ENCODE measurements around the gene EXOC4. TPM values are rescaled to one million over a fixed set of nuclear protein-coding genes. Genes with fewer than 3 reads are reported as not detected.

The EXOC4 gene
- total and polyA plus RNA-seq, 2 of the 13 experiments (the other 11 are each of a cell fraction or from before 2014, with no cell fraction given): 22.5 to 39.0 TPM

DNA sequence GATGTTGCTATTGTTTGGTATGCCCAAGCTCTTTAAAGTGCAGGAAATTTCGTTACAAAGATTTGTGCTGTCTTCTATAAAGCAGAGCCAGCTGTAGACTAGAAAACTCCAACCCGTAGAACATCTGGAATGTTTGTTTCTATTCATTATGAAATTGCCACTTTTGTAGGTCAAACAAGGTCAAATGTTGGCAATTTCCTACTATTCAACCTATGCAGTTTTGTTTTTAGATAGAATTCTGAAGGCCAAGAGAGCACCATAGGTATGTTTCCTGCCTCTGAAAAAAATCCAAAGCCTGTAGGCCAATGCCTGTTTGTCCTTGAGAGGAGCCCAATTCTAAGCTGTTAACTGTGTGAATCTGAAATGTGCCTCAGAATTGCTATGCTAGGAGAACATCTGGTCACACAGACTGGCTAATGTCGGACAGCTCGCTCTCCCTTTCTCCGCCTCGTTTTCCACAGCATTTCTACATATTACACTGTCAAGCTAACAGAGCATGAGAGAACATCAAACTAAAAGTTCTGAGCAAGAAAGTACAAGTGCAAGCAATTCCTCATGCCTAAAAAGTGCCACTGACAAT is 607.1 kb downstream of the EXOC4 start (continued):
- TF ChIP-seq LBX2 (CRISPR knock-in tag; IDR thresholded peaks at IDR 0.05; ENCODE audit: borderline replicate concordance): no peak

DNA sequence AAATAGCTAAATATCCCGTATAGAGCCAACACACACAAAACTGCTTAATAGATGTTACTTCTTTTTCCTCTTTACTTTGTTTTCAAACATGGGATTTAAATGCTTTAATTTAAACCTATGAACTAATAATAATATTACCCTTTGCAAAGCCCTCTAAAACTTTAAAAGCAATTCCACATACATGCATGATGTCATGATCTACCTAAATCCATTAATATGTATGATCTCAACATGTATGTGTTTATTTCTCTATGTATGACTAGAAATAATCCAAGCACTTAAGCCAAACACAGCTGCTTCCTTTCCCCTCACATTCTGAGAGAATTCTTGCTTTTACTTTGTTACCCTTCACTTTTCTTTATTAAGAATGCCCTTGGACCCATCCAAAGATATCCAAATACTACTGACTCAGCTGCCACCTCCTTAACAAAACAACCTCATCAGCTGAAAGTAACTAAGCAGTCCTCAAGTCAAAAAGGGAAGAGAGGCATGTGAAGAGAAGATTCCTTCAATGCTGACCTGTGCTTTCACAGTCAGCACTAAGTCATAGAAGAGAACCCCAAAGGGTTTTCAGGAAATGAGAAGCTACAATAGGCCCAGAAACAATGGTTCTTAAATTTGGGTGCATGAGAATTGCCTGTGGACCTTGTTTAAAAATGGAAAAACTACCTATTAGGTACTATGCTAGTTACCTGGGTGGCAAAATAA is 607.9 kb downstream of the EXOC4 start:
- Histone ChIP-seq H3K4me3 (replicated peaks in 1 of 3; ENCODE audit: insufficient read depth in 1 of 3, low read depth in 2 of 3, low read length in 3 of 3) (no peak overlapping the region), H3K27ac (ENCODE audit: extremely low read length, insufficient read depth, low read length) (no peak overlapping the region), H2AFZ (ENCODE audit: low read length) (no peak overlapping the region), H3K9me3 (ENCODE audit: low read length) (no peaks in the 10 kb centered on the region), H3K36me3 (replicated peaks in 1 of 2; ENCODE audit: control insufficient read depth in 1 of 2, insufficient read depth in 2 of 2, low read length in 2 of 2) (no peaks in the 10 kb centered on the region), H3K4me1 (ENCODE audit: insufficient read depth, low read length) (peaks cover 14% of the 10 kb centered on the region), H3K79me2 (ENCODE audit: insufficient read depth, low read length) (no peaks in the 10 kb centered on the region), H3K27me3 (ENCODE audit: control insufficient read depth in 1 of 2, insufficient read depth in 2 of 2, low read length in 2 of 2) (no peaks in the 10 kb centered on the region), H3K4me2 (ENCODE audit: low read depth, low read length) (no peak overlapping the region), H4K20me1 (ENCODE audit: insufficient read depth, low read length) (no peaks in the 10 kb centered on the region), H3K9ac (ENCODE audit: insufficient read depth, low read depth, low read length) (no peak overlapping the region)
- CTCF ChIA-PET (ENCODE audit: low intra/inter-chr PET ratio, low total read pairs): no interaction called here
- no TSS peak for BruUV-seq (replicated peaks)
- 96% methylated on average over 1 of the region's 1 CpG for WGBS (ENCODE audit: low lambda C conversion rate)
- ATAC-seq: no peak
- no peak for DNase-seq (ENCODE audit: low spot score)
- in situ Hi-C loops (cut with HindIII; ENCODE audit: extremely low pct_ligation_motif_present, low pct_unique_long_range_greater_than_20kb) (no loop called here), intact Hi-C loops (cut with micrococcal nuclease; ENCODE audit: unreplicated experiment) (loop anchor here (10.0 kb wide), 1 partner anchor 124 kb away; no protein-coding TSS in a partner anchor)
- POLR2A ChIA-PET: no interaction called here
- FAIRE-seq: no peak
- TF ChIP-seq TEF (CRISPR knock-in tag; IDR thresholded peaks at IDR 0.05) (no peak), ATF7 (IDR thresholded peaks at IDR 0.05) (peak; percentile 65), ATF7 (CRISPR knock-in tag; IDR thresholded peaks at IDR 0.05) (no peak), MAFF (IDR thresholded peaks at IDR 0.05; ENCODE audit: low read depth, low read length) (0 out of 2 replicates have a peak, but pooled peaks have one; percentile 3)

Data from HepG2 (cell line).